Ovary (tissue), 9 donors: ENCODE measurements around the gene NFIB. TPM values are rescaled to one million over a fixed set of nuclear protein-coding genes. Genes with fewer than 3 reads are reported as not detected.

ENCODE experiments used
- DNase-seq, 5 donors: peaks; one replicate each; pipeline ENCODE4 v3.0.0-alpha.2; 2019 to 2020
- H3K27ac ChIP-seq, 2 donors: fragments of 200-600 bp; one replicate each; pipeline versions ENCODE4 v1.5.1 to v1.8.0; 2019 to 2022
- H3K27me3 ChIP-seq: fragments of 200-600 bp; one replicate; pipeline ENCODE4 v1.8.0; 2022
- H3K36me3 ChIP-seq: fragments of 200-600 bp; sonication (generic); one replicate; pipeline ENCODE4 v1.5.1; 2019
- H3K4me1 ChIP-seq: one replicate; pipeline ENCODE4 v1.8.1; 2013; ENCODE audit warnings: mild to moderate bottlenecking, moderate library complexity; ENCODE audit not compliant: insufficient read depth
- H3K4me3 ChIP-seq: fragments of 200-600 bp; sonication (generic); one replicate; pipeline ENCODE4 v1.5.1; 2017
- H3K9me3 ChIP-seq, 2 donors: fragments of 200-600 bp in 1 of 2; sonication (generic) in 1 of 2; one replicate each; pipeline versions ENCODE4 v1.5.1 to v1.8.1; 2013 to 2019; ENCODE audit warnings: mild to moderate bottlenecking in 1 of 2, moderate library complexity in 1 of 2
- EP300 ChIP-seq: sonication (generic); formaldehyde crosslinking; IDR thresholded peaks from one replicate; pipeline ENCODE4 v1.6.1; 2017; ENCODE audit warnings: antibody characterized with exemption
- POLR2A ChIP-seq: fragments of 450-650 bp; IDR thresholded peaks from one replicate; pipeline ENCODE4 v1.6.1; 2017; ENCODE audit warnings: antibody characterized with exemption, mild to moderate bottlenecking, moderate library complexity
- WGBS, 3 donors: extraction: QIAGEN DNeasy Blood & Tissue Kit in 1 of 3; methylation state at CpG; one replicate each; pipeline versions ENCODE4 v1.1.5 to v1.1.7; 2013 to 2017; 5-methylcytosine and 5-hydroxymethylcytosine counted together
- intact Hi-C, 4 donors: fragments of 100-400 bp; cut with DNase I; formaldehyde crosslinking; loops; one replicate each; pipeline versions ENCODE4 v1.11.0 to v1.15.1; 2022 to 2023
- polyA plus RNA-seq, 2 donors: library from polyadenylated mRNA; stranded (reverse); fragments of 200-250 nt in 1 of 2; fragments of 350-450 nt in 1 of 2; fragmentation: Illumina TruSeq in 1 of 2; extraction: RNeasy Lipid Tissue Mini Kit (QIAGEN cat#74804) in 1 of 2; gene quantifications; one replicate each; pipeline ENCODE4 v1.2.3, GENCODE V29; 2013 to 2014
- total RNA-seq, 7 donors: library from RNA; depleted of rRNA in 2 of 7; stranded (reverse); fragments of >200 nt in 2 of 7; fragmentation: NEBNext Ultra II Directional in 3 of 7; extraction: Animal tissue kit (Norgen Biotek cat#: 25700) in 3 of 7; gene quantifications; one replicate each; pipeline versions ENCODE4 v1.1.0 to v1.2.4, GENCODE V29; 2016 to 2023
- TF ChIP-seq, protein P1 (sequence below), 3 donors: fragments of 450-650 bp in 2 of 3; fragments of 200-600 bp in 1 of 3; IDR thresholded peaks; one replicate each; pipeline versions ENCODE4 v1.5.1 to v1.8.0; 2016 to 2022; ENCODE audit warnings: antibody characterized with exemption in 3 of 3, mild to moderate bottlenecking in 1 of 3
- donor health status: DM: no; HTN: no; CAD: no; lungs with moderate emphysema.
- donor health status: DM: no; HTN: no; CAD: no.
- donor health status: Bipolar disorder and iron deficiency.
- donor health status: DM: yes; HTN: yes; CAD: no.
- donor health status: DM: no; HTN: no; CAD: no.
- donor health status: DM: yes; HTN: yes; CAD: no.

NFIB gene
- total and polyA plus RNA-seq, 9 donors: 8.7 to 111 (median 53.2) TPM

DNA sequence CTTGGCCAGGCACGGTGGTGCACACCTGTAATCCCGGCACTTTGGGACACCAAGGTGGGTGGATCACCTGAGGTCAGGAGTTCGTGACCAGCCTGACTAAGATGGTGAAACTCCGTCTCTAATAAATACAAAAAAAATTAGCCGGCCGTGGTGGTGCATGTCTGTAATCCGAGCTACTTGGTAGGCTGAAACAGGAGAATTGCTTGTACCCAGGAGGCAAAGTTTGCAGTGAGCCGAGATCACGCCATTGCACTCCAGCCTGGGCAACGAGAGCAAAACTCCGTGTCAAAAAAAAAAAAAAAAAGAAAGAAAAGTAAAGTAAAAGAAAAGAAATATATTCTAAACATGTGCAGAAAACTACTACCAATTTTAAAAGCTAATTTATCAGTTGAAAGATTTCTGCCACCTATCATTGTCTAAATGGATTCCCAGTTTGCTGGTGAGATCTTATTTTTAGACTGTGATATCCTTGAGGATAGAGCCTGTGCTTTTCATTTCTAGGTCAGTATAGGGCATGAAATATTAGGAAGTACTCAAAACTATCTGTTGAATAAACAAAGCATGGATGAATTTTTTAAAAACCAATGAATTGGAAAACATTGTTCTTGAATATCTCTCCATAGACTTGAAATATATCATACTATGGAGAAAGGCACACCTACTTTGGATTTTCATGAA lies 86.9 kb downstream of the NFIB start:
- no peaks in the 10 kb centered on the region for H3K27me3 ChIP-seq
- H3K9me3 ChIP-seq: no peaks in the 10 kb centered on the region
- 94 to 95% (median 95%) methylated on average over 11 of the region's 11 CpGs for WGBS, 3 donors
- TF ChIP-seq, protein P1, sequence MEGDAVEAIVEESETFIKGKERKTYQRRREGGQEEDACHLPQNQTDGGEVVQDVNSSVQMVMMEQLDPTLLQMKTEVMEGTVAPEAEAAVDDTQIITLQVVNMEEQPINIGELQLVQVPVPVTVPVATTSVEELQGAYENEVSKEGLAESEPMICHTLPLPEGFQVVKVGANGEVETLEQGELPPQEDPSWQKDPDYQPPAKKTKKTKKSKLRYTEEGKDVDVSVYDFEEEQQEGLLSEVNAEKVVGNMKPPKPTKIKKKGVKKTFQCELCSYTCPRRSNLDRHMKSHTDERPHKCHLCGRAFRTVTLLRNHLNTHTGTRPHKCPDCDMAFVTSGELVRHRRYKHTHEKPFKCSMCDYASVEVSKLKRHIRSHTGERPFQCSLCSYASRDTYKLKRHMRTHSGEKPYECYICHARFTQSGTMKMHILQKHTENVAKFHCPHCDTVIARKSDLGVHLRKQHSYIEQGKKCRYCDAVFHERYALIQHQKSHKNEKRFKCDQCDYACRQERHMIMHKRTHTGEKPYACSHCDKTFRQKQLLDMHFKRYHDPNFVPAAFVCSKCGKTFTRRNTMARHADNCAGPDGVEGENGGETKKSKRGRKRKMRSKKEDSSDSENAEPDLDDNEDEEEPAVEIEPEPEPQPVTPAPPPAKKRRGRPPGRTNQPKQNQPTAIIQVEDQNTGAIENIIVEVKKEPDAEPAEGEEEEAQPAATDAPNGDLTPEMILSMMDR (IDR thresholded peaks at IDR 0.05): no peak
- TF ChIP-seq EP300 (no peak), POLR2A (no peak)
- no peaks in the 10 kb centered on the region for H3K4me1 ChIP-seq
- no peak for DNase-seq
- H3K36me3 ChIP-seq: no peaks in the 10 kb centered on the region
- H3K27ac ChIP-seq: no peak overlapping the region
- intact Hi-C loops: no loop called here
- no peak overlapping the region for H3K4me3 ChIP-seq

DNA sequence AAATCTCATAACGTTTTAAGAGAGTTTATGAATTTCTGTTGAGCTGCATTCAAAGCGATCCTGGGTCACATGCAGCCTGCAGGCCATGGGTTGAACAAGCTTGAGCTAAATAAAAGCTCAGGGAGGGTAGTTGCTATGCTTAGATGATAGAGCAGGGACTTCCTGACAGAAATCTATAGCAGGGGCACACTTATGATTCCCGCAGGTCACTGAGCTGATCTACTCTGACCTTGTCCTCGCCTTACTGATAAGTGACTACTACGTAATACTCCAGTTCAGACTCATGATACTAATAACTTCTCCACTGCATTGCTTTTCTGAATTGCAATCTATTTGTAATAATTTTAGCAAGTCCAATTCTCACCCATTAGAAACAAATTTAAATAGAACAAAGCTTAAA lies 90.9 kb downstream of the NFIB start:
- no peak for DNase-seq
- intact Hi-C loops: no loop called here
- peaks cover 10% of the 10 kb centered on the region for H3K4me1 ChIP-seq

DNA sequence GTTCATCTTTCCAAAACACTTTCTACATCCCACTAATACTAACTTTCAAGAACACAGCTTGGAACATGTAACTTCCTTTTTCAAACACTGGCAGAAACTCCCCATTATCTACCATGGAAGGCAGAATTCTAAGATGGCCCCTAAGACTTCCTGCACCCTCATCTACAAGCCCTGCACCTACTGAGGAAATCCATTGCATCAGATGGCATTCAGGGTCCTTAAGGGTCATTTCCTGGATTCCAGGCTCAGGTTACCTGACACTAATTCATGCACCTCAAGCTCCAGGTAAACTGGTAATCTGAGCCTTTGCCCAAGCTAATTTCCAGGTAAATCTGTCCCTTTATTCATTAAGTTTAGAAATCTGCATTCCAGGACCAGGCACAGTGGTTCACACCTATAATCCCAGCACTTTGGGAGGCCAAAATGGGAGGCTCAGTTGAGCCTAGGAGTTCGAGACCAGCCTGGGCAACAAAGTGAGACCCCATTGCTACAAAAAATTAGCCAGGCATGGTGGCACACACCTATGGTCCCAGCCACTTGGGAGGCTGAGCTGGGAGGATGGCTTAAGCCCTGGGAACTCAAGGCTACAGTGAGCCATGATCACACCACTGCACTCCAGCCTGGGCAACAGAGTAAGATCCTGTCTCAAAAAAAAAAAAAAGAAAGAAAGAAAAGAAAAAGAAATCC lies 91.6 kb downstream of the NFIB start:
- DNase-seq: no peak
- no peak overlapping the region for H3K27ac ChIP-seq
- WGBS, 3 donors: 89 to 100% (median 100%) methylated on average over 1 of the region's 1 CpG
- H3K27me3 ChIP-seq: no peaks in the 10 kb centered on the region
- TF ChIP-seq, protein P1 (IDR thresholded peaks at IDR 0.05): no peak
- TF ChIP-seq POLR2A: no peak
- TF ChIP-seq EP300: no peak
- intact Hi-C loops: no loop called here
- peaks cover 10% of the 10 kb centered on the region for H3K4me1 ChIP-seq
- no peak overlapping the region for H3K4me3 ChIP-seq
- H3K36me3 ChIP-seq: no peaks in the 10 kb centered on the region
- H3K9me3 ChIP-seq: no peaks in the 10 kb centered on the region

More for the DNA sequence above, 90.9 kb downstream of the NFIB start:
- Histone ChIP-seq H3K9me3 (no peaks in the 10 kb centered on the region), H3K36me3 (no peaks in the 10 kb centered on the region), H3K27me3 (no peaks in the 10 kb centered on the region), H3K4me3 (no peak overlapping the region), H3K27ac (no peak overlapping the region)
- TF ChIP-seq POLR2A (no peak), EP300 (no peak)
- TF ChIP-seq, protein P1 (IDR thresholded peaks at IDR 0.05): no peak
- WGBS, 3 donors: 92 to 98% (median 94%) methylated on average over 5 of the region's 5 CpGs

DNA sequence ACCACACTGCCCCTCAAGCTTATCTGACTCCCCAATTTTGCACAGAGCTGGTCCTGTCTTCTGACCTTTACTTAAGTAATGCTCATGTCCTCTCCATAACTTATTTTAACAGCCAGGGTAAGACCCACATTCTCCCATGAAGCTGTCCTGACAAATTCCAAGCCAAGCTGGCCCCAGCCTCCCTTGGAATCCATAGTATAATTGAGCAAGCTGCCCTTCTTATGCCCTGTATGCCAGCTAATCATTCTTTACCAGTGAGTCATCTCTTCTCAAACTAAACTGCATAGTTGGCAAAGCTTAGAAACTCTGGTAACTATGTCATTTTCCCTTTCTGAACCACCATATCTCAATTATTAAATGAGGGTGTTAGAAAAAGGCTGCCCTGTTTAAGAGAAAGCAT lies 92.4 kb downstream of the NFIB start:
- DNase-seq: no peak
- intact Hi-C loops: no loop called here
- peaks cover 10% of the 10 kb centered on the region for H3K4me1 ChIP-seq
- H3K4me3 ChIP-seq: no peak overlapping the region
- no peak for TF ChIP-seq POLR2A
- TF ChIP-seq, protein P1 (IDR thresholded peaks at IDR 0.05): no peak
- TF ChIP-seq EP300: no peak
- H3K27ac ChIP-seq: no peak overlapping the region
- no peaks in the 10 kb centered on the region for H3K36me3 ChIP-seq
- H3K9me3 ChIP-seq: no peaks in the 10 kb centered on the region
- no peaks in the 10 kb centered on the region for H3K27me3 ChIP-seq
